ENCODE results near the gene KCNMB2. TPM values are rescaled to one million over a fixed set of nuclear protein-coding genes. Genes with fewer than 3 reads are reported as not detected.

The KCNMB2 gene
- total RNA-seq, 1 donor from 2014 or later: 1.2 TPM

DNA sequence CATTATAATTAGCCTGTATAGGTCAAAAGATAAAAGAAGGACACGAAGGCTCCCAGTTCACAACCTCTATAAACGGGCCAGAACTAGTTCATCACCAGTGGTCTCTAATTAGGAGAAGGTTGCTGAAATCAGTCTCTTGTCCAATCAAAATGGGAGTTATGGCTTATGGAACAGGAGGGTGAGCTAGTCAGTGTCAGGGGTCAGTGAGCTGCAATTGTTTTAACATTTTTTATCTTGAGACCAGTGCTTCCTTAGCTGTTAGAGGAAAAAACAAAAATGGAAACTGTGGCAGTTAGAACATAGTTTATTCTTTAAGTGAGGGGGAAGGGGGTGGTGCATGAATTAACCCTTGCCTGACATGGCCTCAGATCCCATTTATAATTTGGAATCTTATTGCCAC is 141.7 kb downstream of the KCNMB2 start:
- Histone ChIP-seq H3K4me1 (no peaks in the 10 kb centered on the region), H3K4me3 (no peak overlapping the region), H3K9me3 (peaks cover 4% of the 10 kb centered on the region), H3K27ac (no peak overlapping the region), H3K27me3 (no peaks in the 10 kb centered on the region), H3K36me3 (no peaks in the 10 kb centered on the region)
- ATAC-seq (no peak), DNase-seq (no peak)
- no peak for TF ChIP-seq CTCF (IDR thresholded peaks at IDR 0.05)
- intact Hi-C loops (cut with DNase I): no loop called here

- peaks cover 5% of the 10 kb centered on the region for H3K9me3 ChIP-seq
- no peak for TF ChIP-seq CTCF (IDR thresholded peaks at IDR 0.05)
- intact Hi-C loops (cut with DNase I): no loop called here
- no peaks in the 10 kb centered on the region for H3K4me1 ChIP-seq
- H3K36me3 ChIP-seq: no peaks in the 10 kb centered on the region
- H3K27ac ChIP-seq: no peak overlapping the region
- no peak for DNase-seq
- ATAC-seq: no peak
- H3K27me3 ChIP-seq: no peaks in the 10 kb centered on the region
- H3K4me3 ChIP-seq: no peak overlapping the region
Observed at GRCh38 chr3:178680037-178680436, 143.8 kb downstream of the KCNMB2 start.

- Histone ChIP-seq H3K27ac (no peak overlapping the region), H3K4me3 (no peak overlapping the region), H3K27me3 (no peaks in the 10 kb centered on the region), H3K36me3 (no peaks in the 10 kb centered on the region), H3K9me3 (peaks cover 5% of the 10 kb centered on the region), H3K4me1 (no peaks in the 10 kb centered on the region)
- ATAC-seq (no peak), DNase-seq (no peak)
- TF ChIP-seq CTCF (IDR thresholded peaks at IDR 0.05): no peak
- intact Hi-C loops (cut with DNase I): no loop called here
Observed at GRCh38 chr3:178680489-178680888, 144.3 kb downstream of the KCNMB2 start.

- Histone ChIP-seq H3K36me3 (no peaks in the 10 kb centered on the region), H3K4me3 (no peak overlapping the region)
- no peak for TF ChIP-seq CTCF (IDR thresholded peaks at IDR 0.05)
Observed at GRCh38 chr3:178684881-178685590, 148.8 kb downstream of the KCNMB2 start.

DNA sequence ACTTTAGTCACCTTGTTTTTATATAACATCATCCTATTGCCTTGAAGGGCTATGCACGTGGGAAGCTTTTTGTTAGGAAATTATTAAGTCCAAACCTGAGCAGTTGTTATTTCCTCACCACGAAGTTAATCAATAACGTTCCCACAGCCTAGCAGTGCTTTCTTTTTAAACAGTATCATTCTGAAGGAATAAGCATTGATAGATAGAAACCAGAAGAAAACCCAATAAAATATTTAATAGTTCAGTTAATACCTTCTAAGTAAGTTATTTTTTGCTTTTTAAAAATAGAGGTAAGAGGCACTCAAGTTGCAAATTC is 149.3 kb downstream of the KCNMB2 start:
- intact Hi-C loops (cut with DNase I): no loop called here
- no peak for ATAC-seq
- H3K4me3 ChIP-seq: no peak overlapping the region

More at GRCh38 chr3:178684881-178685590, 148.8 kb downstream of the KCNMB2 start:
- DNase-seq: no peak
- Histone ChIP-seq H3K27ac (no peak overlapping the region), H3K4me1 (no peaks in the 10 kb centered on the region), H3K9me3 (peaks cover 5% of the 10 kb centered on the region), H3K27me3 (no peaks in the 10 kb centered on the region)
- intact Hi-C loops (cut with DNase I): no loop called here
- ATAC-seq: no peak

More for the DNA sequence above, 149.3 kb downstream of the KCNMB2 start:
- Histone ChIP-seq H3K4me1 (no peaks in the 10 kb centered on the region), H3K27me3 (no peaks in the 10 kb centered on the region), H3K27ac (no peak overlapping the region), H3K9me3 (peaks cover 5% of the 10 kb centered on the region), H3K36me3 (no peaks in the 10 kb centered on the region)
- no peak for TF ChIP-seq CTCF (IDR thresholded peaks at IDR 0.05)
- DNase-seq: no peak

Data from upper lobe of right lung (tissue), 1 donor.